CD14-positive monocyte (primary cell): ENCODE results near the gene ERC1. TPM values are rescaled to one million over a fixed set of nuclear protein-coding genes. Genes with fewer than 3 reads are reported as not detected.

Source experiments
- DNase-seq, 3 donors: peaks; one replicate each; pipeline ENCODE4 v3.0.0-alpha.2; 2011 to 2022
- H2AFZ ChIP-seq: 2 replicates; pipeline ENCODE4 v1.6.0; 2012; ENCODE audit warnings: mild to moderate bottlenecking, low read depth, low read length, inconsistent platforms; ENCODE audit not compliant: insufficient read depth, poor library complexity, severe bottlenecking
- H3K27ac ChIP-seq, 2 donors: 1 replicate in 1 of 2; 2 replicates in 1 of 2; pipeline ENCODE4 v1.5.1; 2012 to 2013; ENCODE audit warnings: low read length in 2 of 2, control low read depth in 1 of 2, inconsistent platforms in 1 of 2, low read depth in 1 of 2, mild to moderate bottlenecking in 1 of 2
- H3K27me3 ChIP-seq, 2 donors: one replicate each; pipeline versions ENCODE4 v1.6.0 to v1.6.1; 2011 to 2013; ENCODE audit warnings: low read length in 2 of 2; ENCODE audit not compliant: control insufficient read depth in 2 of 2, insufficient read depth in 2 of 2
- H3K36me3 ChIP-seq, 2 donors: replicated peaks in 1 of 2; 1 replicate in 1 of 2; 2 replicates in 1 of 2; pipeline versions ENCODE4 v1.5.1 to v1.6.1; 2012 to 2013; ENCODE audit warnings: low read length in 2 of 2, control low read depth in 1 of 2, inconsistent platforms in 1 of 2, mild to moderate bottlenecking in 1 of 2; ENCODE audit not compliant: insufficient read depth in 2 of 2, control insufficient read depth in 1 of 2
- H3K4me1 ChIP-seq, 2 donors: 1 replicate in 1 of 2; 2 replicates in 1 of 2; pipeline versions ENCODE4 v1.5.1 to v1.6.1; 2012 to 2013; ENCODE audit warnings: low read length in 2 of 2, control low read depth in 1 of 2, inconsistent platforms in 1 of 2, mild to moderate bottlenecking in 1 of 2, moderate library complexity in 1 of 2; ENCODE audit not compliant: insufficient read depth in 2 of 2, control insufficient read depth in 1 of 2
- H3K4me2 ChIP-seq: replicated peaks from 2 replicates; pipeline ENCODE3; 2012; ENCODE audit warnings: low read length, moderate library complexity, mild to moderate bottlenecking; ENCODE audit not compliant: poor library complexity, severe bottlenecking; ENCODE audit errors: extremely low read depth
- H3K4me3 ChIP-seq, 3 experiments: fragments of 200-600 bp in 1 of 3; sonication (generic) in 1 of 3; replicated peaks in 1 of 3; 1 replicate in 2 of 3; 2 replicates in 1 of 3; pipeline ENCODE4 v1.5.1; 2011 to 2013; ENCODE audit warnings: low read length in 3 of 3, mild to moderate bottlenecking in 3 of 3, control low read depth in 2 of 3, low read depth in 2 of 3, inconsistent platforms in 1 of 3, moderate library complexity in 1 of 3
- H3K79me2 ChIP-seq: 2 replicates; pipeline ENCODE4 v1.6.0; 2012; ENCODE audit warnings: mild to moderate bottlenecking, control low read depth, inconsistent platforms, low read length, moderate library complexity; ENCODE audit not compliant: insufficient read depth
- H3K9ac ChIP-seq: 2 replicates; pipeline ENCODE4 v1.6.0; 2017; ENCODE audit warnings: low read length, mild to moderate bottlenecking; ENCODE audit not compliant: insufficient read depth, poor library complexity, severe bottlenecking
- H3K9me3 ChIP-seq, 2 donors: replicated peaks in 1 of 2; 1 replicate in 1 of 2; 2 replicates in 1 of 2; pipeline versions ENCODE4 v1.5.1 to v1.6.1; 2012 to 2013; ENCODE audit warnings: low read length in 2 of 2, control low read depth in 1 of 2; ENCODE audit not compliant: control insufficient read depth in 1 of 2, insufficient read depth in 1 of 2
- H4K20me1 ChIP-seq: 2 replicates; pipeline ENCODE4 v1.6.0; 2012; ENCODE audit warnings: mild to moderate bottlenecking, low read length, control low read depth, moderate library complexity; ENCODE audit not compliant: insufficient read depth
- H3K27ac Mint-ChIP-seq, 7 donors: one replicate each; pipeline ENCODE4 v1.8.0; 2020; ENCODE audit warnings: mild to moderate bottlenecking in 7 of 7, mixed read lengths in 7 of 7, moderate library complexity in 6 of 7, inconsistent platforms in 2 of 7
- H3K27me3 Mint-ChIP-seq, 3 donors: one replicate each; pipeline ENCODE4 v1.8.0; 2021 to 2022; ENCODE audit warnings: low read depth in 3 of 3, mild to moderate bottlenecking in 3 of 3, mixed read lengths in 3 of 3, moderate library complexity in 3 of 3, inconsistent platforms in 1 of 3
- H3K36me3 Mint-ChIP-seq, 2 donors: one replicate each; pipeline ENCODE4 v1.8.0; 2020; ENCODE audit warnings: mixed read lengths in 2 of 2, inconsistent platforms in 1 of 2, mild to moderate bottlenecking in 1 of 2
- H3K4me1 Mint-ChIP-seq: one replicate; pipeline ENCODE4 v1.8.0; 2020; ENCODE audit warnings: mild to moderate bottlenecking, mixed read lengths
- H3K4me3 Mint-ChIP-seq, 2 donors: one replicate each; pipeline ENCODE4 v1.8.0; 2020; ENCODE audit warnings: mild to moderate bottlenecking in 2 of 2, mixed read lengths in 2 of 2, moderate library complexity in 1 of 2
- H3K9me3 Mint-ChIP-seq, 7 donors: one replicate each; pipeline ENCODE4 v1.8.0; 2020 to 2022; ENCODE audit warnings: mixed read lengths in 7 of 7, mild to moderate bottlenecking in 6 of 7, moderate library complexity in 6 of 7, inconsistent platforms in 2 of 7
- CTCF ChIP-seq: fragments of 200-600 bp; IDR thresholded peaks from one replicate; pipeline ENCODE4 v1.8.0; 2022; ENCODE audit warnings: antibody characterized with exemption, mild to moderate bottlenecking
- WGBS: methylation state at CpG from one replicate; pipeline ENCODE4 v1.1.5; 2013; ENCODE audit warnings: missing lambda C conversion rate; ENCODE audit not compliant: insufficient coverage; 5-methylcytosine and 5-hydroxymethylcytosine counted together
- intact Hi-C, 2 donors: fragments of 100-400 bp; cut with micrococcal nuclease; formaldehyde crosslinking; loops; one replicate each; pipeline versions ENCODE4 v1.15.0 to v1.15.1; 2023
- polyA plus RNA-seq, 3 donors: library from polyadenylated mRNA; depleted of rRNA in 1 of 3; unstranded in 2 of 3; stranded (reverse) in 1 of 3; fragments of 300-500 nt in 2 of 3; fragments of >200 nt in 1 of 3; fragmentation: Illumina TruSeq in 2 of 3; gene quantifications; 1 replicate in 2 of 3; 2 replicates in 1 of 3; pipeline ENCODE4 v1.2.3, GENCODE V29; 2012 to 2021

ERC1 gene
- polyA plus RNA-seq, 3 donors: 4.0 to 14.3 (median 5.1) TPM

DNA sequence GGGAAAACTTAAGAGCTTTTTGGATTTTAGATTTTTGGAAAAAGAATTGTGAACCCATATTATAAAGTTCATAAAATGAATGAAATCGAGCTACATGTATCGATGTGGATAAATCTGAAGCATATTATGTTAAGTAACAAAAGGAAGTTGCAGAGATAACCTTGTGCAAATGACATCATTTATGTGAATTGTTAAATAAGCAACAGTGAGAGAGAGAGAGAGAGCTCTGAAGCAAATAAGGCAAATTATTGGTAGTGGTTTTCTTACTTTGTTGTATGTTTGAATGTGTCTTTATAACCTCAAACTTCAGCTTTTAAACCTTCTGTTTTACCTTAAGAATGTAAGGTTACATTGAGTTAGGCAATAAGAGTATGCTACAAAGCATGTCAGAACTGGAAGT lies 78.8 kb downstream of the ERC1 start:
- H3K9ac ChIP-seq: no peak overlapping the region
- peaks cover 12% of the 10 kb centered on the region for H3K79me2 ChIP-seq
- no peaks in the 10 kb centered on the region for H3K9me3 ChIP-seq
- no peaks in the 10 kb centered on the region for H3K27me3 ChIP-seq
- H3K4me3 ChIP-seq: no peak overlapping the region
- peaks cover 18% of the 10 kb centered on the region for H4K20me1 ChIP-seq
- 86% methylated on average over 1 of the region's 2 CpGs for WGBS
- Mint-ChIP-seq H3K36me3 (peaks cover 10 to 18% of the 10 kb centered on the region in 2 donors), H3K27ac (no peak overlapping the region), H3K9me3 (peaks cover 0 to 7% (median 3%) of the 10 kb centered on the region in 7 donors), H3K27me3 (peaks cover 0 to 1% (median 0%) of the 10 kb centered on the region in 3 donors), H3K4me3 (no peak overlapping the region), H3K4me1 (peaks cover 3% of the 10 kb centered on the region)
- no peak for DNase-seq
- TF ChIP-seq CTCF: no peak
- H3K4me1 ChIP-seq: no peaks in the 10 kb centered on the region
- no peak overlapping the region for H2AFZ ChIP-seq
- no peak overlapping the region for H3K27ac ChIP-seq
- intact Hi-C loops: no loop called here
- peaks cover 0 to 6% of the 10 kb centered on the region in 2 donors for H3K36me3 ChIP-seq
- no peak overlapping the region for H3K4me2 ChIP-seq

GRCh38 chr12:1071182-1071581 lies 80.2 kb downstream of the ERC1 start:
- H3K27me3 Mint-ChIP-seq: peaks cover 0 to 1% (median 0%) of the 10 kb centered on the region in 3 donors
- Histone ChIP-seq H3K9ac (no peak overlapping the region), H3K4me3 (no peak overlapping the region), H4K20me1 (peaks cover 18% of the 10 kb centered on the region), H3K27ac (no peak overlapping the region), H3K36me3 (peaks cover 0 to 6% of the 10 kb centered on the region in 2 donors), H3K9me3 (no peaks in the 10 kb centered on the region), H3K27me3 (no peaks in the 10 kb centered on the region), H3K4me2 (no peak overlapping the region), H2AFZ (no peak overlapping the region), H3K79me2 (peaks cover 12% of the 10 kb centered on the region), H3K4me1 (no peaks in the 10 kb centered on the region)
- no peak for TF ChIP-seq CTCF
- intact Hi-C loops: no loop called here
- DNase-seq: no peak
- no peak overlapping the region for H3K4me3 Mint-ChIP-seq
- no peak overlapping the region for H3K27ac Mint-ChIP-seq
- peaks cover 4% of the 10 kb centered on the region for H3K4me1 Mint-ChIP-seq
- peaks cover 6 to 14% of the 10 kb centered on the region in 2 donors for H3K36me3 Mint-ChIP-seq
- peaks cover 0 to 1% (median 0%) of the 10 kb centered on the region in 7 donors for H3K9me3 Mint-ChIP-seq
- WGBS: 100% methylated on average over 1 of the region's 3 CpGs
